HepG2 (cell line): Measurements from ENCODE around the gene CMTM8. TPM values are rescaled to one million over a fixed set of nuclear protein-coding genes. Genes with fewer than 3 reads are reported as not detected.
A peak's percentile ranks its signal among the peaks of the same experiment; 100 is the strongest.

ENCODE experiments used
- ATAD3A ChIP-seq: sonication (generic); formaldehyde crosslinking; IDR thresholded peaks from 2 replicates; pipeline ENCODE4 v1.4.0; 2020; ENCODE audit warnings: missing genetic modification reagents
- BRD4 ChIP-seq: sonication (generic); formaldehyde crosslinking; IDR thresholded peaks from 2 replicates; pipeline ENCODE4 v1.4.0; 2020; ENCODE audit warnings: missing genetic modification reagents
- ELF1 ChIP-seq: sonication (generic); formaldehyde crosslinking; IDR thresholded peaks from 2 replicates; pipeline ENCODE4 v1.4.0; 2020; ENCODE audit warnings: missing genetic modification reagents
- ELK4 ChIP-seq: sonication (generic); formaldehyde crosslinking; IDR thresholded peaks from 2 replicates; pipeline ENCODE4 v1.9.0; 2021; ENCODE audit warnings: missing genetic modification reagents, borderline replicate concordance
- HOXA5 ChIP-seq: sonication (generic); formaldehyde crosslinking; IDR thresholded peaks from 2 replicates; pipeline ENCODE4 v1.4.0; 2020; ENCODE audit warnings: missing genetic modification reagents
- MIER3 ChIP-seq: IDR thresholded peaks from 2 replicates; pipeline ENCODE4 v1.6.1; 2016; ENCODE audit warnings: missing compliant biosample characterization, borderline replicate concordance
- MLX ChIP-seq: IDR thresholded peaks from 2 replicates; pipeline ENCODE4 v1.6.1; 2016
- NR2F1 ChIP-seq, 2 experiments: fragments of 450-650 bp in 1 of 2; formaldehyde crosslinking in 1 of 2; IDR thresholded peaks; 2 replicates each; pipeline versions ENCODE4 v1.5.0 to v1.6.1; 2016 to 2020; ENCODE audit warnings: mild to moderate bottlenecking in 1 of 2, missing compliant biosample characterization in 1 of 2, missing genetic modification reagents in 1 of 2, moderate library complexity in 1 of 2
- PHF5A ChIP-seq: IDR thresholded peaks from one replicate; pipeline ENCODE4 v1.6.1; 2018; ENCODE audit warnings: low read depth, missing genetic modification reagents; ENCODE audit not compliant: unreplicated experiment
- SMARCE1 ChIP-seq: fragments of 450-650 bp; IDR thresholded peaks from 2 replicates; pipeline ENCODE4 v1.6.1; 2017; ENCODE audit warnings: borderline replicate concordance
- TSC22D2 ChIP-seq: sonication (generic); formaldehyde crosslinking; IDR thresholded peaks from 2 replicates; pipeline ENCODE4 v1.5.1; 2020; ENCODE audit warnings: missing genetic modification reagents, mild to moderate bottlenecking, borderline replicate concordance
- YEATS2 ChIP-seq: sonication (generic); formaldehyde crosslinking; IDR thresholded peaks from 2 replicates; pipeline ENCODE4 v1.4.0; 2020; ENCODE audit warnings: missing genetic modification reagents, borderline replicate concordance
- ZBTB37 ChIP-seq: sonication (generic); formaldehyde crosslinking; IDR thresholded peaks from 2 replicates; pipeline ENCODE4 v1.4.0; 2020; ENCODE audit warnings: mild to moderate bottlenecking, missing genetic modification reagents
- ZFP90 ChIP-seq: sonication (generic); formaldehyde crosslinking; IDR thresholded peaks from 2 replicates; pipeline ENCODE4 v1.8.0; 2022; ENCODE audit warnings: missing genetic modification reagents, mild to moderate bottlenecking, inconsistent platforms, borderline replicate concordance
- ZMAT5 ChIP-seq: sonication (generic); formaldehyde crosslinking; IDR thresholded peaks from 2 replicates; pipeline ENCODE4 v1.5.0; 2020; ENCODE audit warnings: mild to moderate bottlenecking, low read depth, missing genetic modification reagents, borderline replicate concordance
- ZNF234 ChIP-seq: sonication (generic); formaldehyde crosslinking; conservative IDR thresholded peaks from 2 replicates; pipeline ENCODE4 v1.5.1; 2020; ENCODE audit warnings: mild to moderate bottlenecking, missing genetic modification reagents
- ZNF281 ChIP-seq: sonication (generic); formaldehyde crosslinking; IDR thresholded peaks from 2 replicates; pipeline ENCODE4 v1.4.0; 2020; ENCODE audit warnings: missing genetic modification reagents, borderline replicate concordance
- ZNF317 ChIP-seq: sonication (generic); formaldehyde crosslinking; IDR thresholded peaks from 2 replicates; pipeline ENCODE4 v1.5.0; 2020; ENCODE audit warnings: mild to moderate bottlenecking, missing genetic modification reagents
- ZNF572 ChIP-seq: sonication (generic); formaldehyde crosslinking; IDR thresholded peaks from 2 replicates; pipeline ENCODE4 v1.5.1; 2020; ENCODE audit warnings: mild to moderate bottlenecking, missing genetic modification reagents
- ZNF775 ChIP-seq: sonication (generic); formaldehyde crosslinking; IDR thresholded peaks from 2 replicates; pipeline ENCODE4 v1.4.0; 2020; ENCODE audit warnings: missing genetic modification reagents, mild to moderate bottlenecking, moderate library complexity, borderline replicate concordance
- ZNF776 ChIP-seq: sonication (generic); formaldehyde crosslinking; IDR thresholded peaks from 2 replicates; pipeline ENCODE4 v1.4.0; 2020; ENCODE audit warnings: mild to moderate bottlenecking, missing genetic modification reagents
- ZSCAN20 ChIP-seq: sonication (generic); formaldehyde crosslinking; IDR thresholded peaks from 2 replicates; pipeline ENCODE4 v1.4.0; 2020; ENCODE audit warnings: missing genetic modification reagents, mild to moderate bottlenecking, borderline replicate concordance
- ZSCAN22 ChIP-seq: sonication (generic); formaldehyde crosslinking; IDR thresholded peaks from 2 replicates; pipeline ENCODE4 v1.4.0; 2020; ENCODE audit warnings: mild to moderate bottlenecking, missing genetic modification reagents
- polyA plus RNA-seq, 8 experiments: library from polyadenylated mRNA; depleted of rRNA in 3 of 8; stranded (reverse) in 7 of 8; unstranded in 1 of 8; fragments of >200 nt; fragmentation: Illumina TruSeq in 4 of 8; extraction: Trizol in 4 of 8; gene quantifications; 2 replicates each; pipeline versions ENCODE4 v1.2.1 to v1.2.3, GENCODE V29; 2011 to 2016; ENCODE audit warnings: low read depth in 4 of 8, missing spikeins in 1 of 8, mixed read lengths in 1 of 8; ENCODE audit not compliant: insufficient read depth in 1 of 8
- total RNA-seq, 5 experiments: library from RNA; depleted of rRNA; stranded (reverse); fragments of >200 nt; fragmentation: Illumina TruSeq; extraction: Trizol; gene quantifications; 2 replicates each; pipeline ENCODE4 v1.2.3, GENCODE V29; 2016; ENCODE audit warnings: low read depth in 1 of 5

The CMTM8 gene
- total and polyA plus RNA-seq, 2 of the 13 experiments (the other 11 are each of a cell fraction or from before 2014, with no cell fraction given) = 8.9 to 15.8 TPM

- TF ChIP-seq YEATS2 (CRISPR knock-in tag) (peak; percentile 69), ZMAT5 (CRISPR knock-in tag) (no peak), ZFP90 (CRISPR knock-in tag) (no peak; the same call in 1 of the 2 replicates), ZNF317 (CRISPR knock-in tag) (0 out of 2 replicates have a peak, but pooled peaks have one; percentile 27), ZNF572 (CRISPR knock-in tag) (no peak), PHF5A (CRISPR knock-in tag) (no peak), BRD4 (CRISPR knock-in tag) (peak; percentile 81; the same call in 1 of the 2 replicates), NR2F1 (CRISPR knock-in tag; IDR thresholded peaks at IDR 0.05) (no peak), ZSCAN22 (peak; percentile 92), HOXA5 (CRISPR knock-in tag) (peak; percentile 71; the same call in 1 of the 2 replicates), ZNF776 (CRISPR knock-in tag) (peak; percentile 72; the same call in 1 of the 2 replicates), ZSCAN20 (CRISPR knock-in tag) (0 out of 2 replicates have a peak, but pooled peaks have one; percentile 7), ATAD3A (CRISPR knock-in tag) (no peak), ZBTB37 (CRISPR knock-in tag) (no peak), ZNF234 (CRISPR knock-in tag) (0 out of 2 replicates have a peak, but pooled peaks have one; percentile 40), TSC22D2 (CRISPR knock-in tag) (no peak), MLX (CRISPR knock-in tag) (peak; percentile 33; the same call in 1 of the 2 replicates), ZNF281 (CRISPR knock-in tag) (no peak), ELF1 (CRISPR knock-in tag) (peak; percentile 43; the same call in 1 of the 2 replicates), MIER3 (CRISPR knock-in tag) (no peak; the same call in 1 of the 2 replicates), ELK4 (CRISPR knock-in tag) (no peak), ZNF775 (CRISPR knock-in tag) (no peak), SMARCE1 (no peak)
These were observed 163.1 kb downstream of the CMTM8 start (continued) for GRCh38 chr3:32401556-32402081.
